SU-DHL-6 (cell line): ENCODE measurements around the gene CLINT1.

Source experiments
- H2AFZ ChIP-seq: fragments of 200-600 bp; sonication (generic); 2 replicates; pipeline ENCODE4 v1.6.1; 2014; ENCODE audit warnings: low read depth, mild to moderate bottlenecking, moderate library complexity, mixed read lengths, antibody characterized with exemption, low read length; ENCODE audit not compliant: severe bottlenecking
- H3F3A ChIP-seq: fragments of 200-600 bp; shearing (Covaris generic); 2 replicates; pipeline ENCODE4 v1.6.0; 2016; ENCODE audit warnings: antibody characterized with exemption, mild to moderate bottlenecking; ENCODE audit not compliant: insufficient read depth
- H3K27ac ChIP-seq: fragments of 200-600 bp; sonication (generic); 2 replicates; pipeline ENCODE4 v1.5.1; 2016; ENCODE audit warnings: low read depth, mild to moderate bottlenecking, low read length, moderate library complexity, mixed read lengths
- H3K27me3 ChIP-seq: fragments of 200-600 bp; sonication (generic), shearing (Covaris generic); 2 replicates; pipeline ENCODE4 v1.6.0; 2014; ENCODE audit warnings: mild to moderate bottlenecking, low read length
- H3K36me3 ChIP-seq: fragments of 200-600 bp; sonication (generic); 2 replicates; pipeline ENCODE4 v1.6.1; 2014; ENCODE audit warnings: mild to moderate bottlenecking, low read length, mixed read lengths
- H3K4me2 ChIP-seq: fragments of 300-600, 200-600 bp; shearing (Covaris generic), sonication (generic); 2 replicates; pipeline ENCODE4 v1.6.0; 2014; ENCODE audit warnings: low read length, low read depth, mild to moderate bottlenecking; ENCODE audit not compliant: poor library complexity, severe bottlenecking
- H3K4me3 ChIP-seq: fragments of 200-600 bp; sonication (generic); 2 replicates; pipeline ENCODE4 v1.5.1; 2014; ENCODE audit warnings: antibody characterized with exemption, low read length, mild to moderate bottlenecking, mixed read lengths; ENCODE audit not compliant: insufficient read depth, poor library complexity, severe bottlenecking
- H3K79me2 ChIP-seq: fragments of 200-600 bp; sonication (generic); 2 replicates; pipeline ENCODE4 v1.6.1; 2014; ENCODE audit warnings: mild to moderate bottlenecking, low read length, moderate library complexity; ENCODE audit not compliant: insufficient read depth
- H3K9ac ChIP-seq: fragments of 200-600 bp; sonication (generic); 2 replicates; pipeline ENCODE4 v1.7.0; 2014; ENCODE audit warnings: mild to moderate bottlenecking, low read length
- H3K9me2 ChIP-seq: fragments of 200-600 bp; sonication (generic); replicated peaks from 2 replicates; pipeline ENCODE4 v1.6.1; 2014; ENCODE audit warnings: low read length; ENCODE audit not compliant: insufficient read depth
- H3K9me3 ChIP-seq: fragments of 200-600 bp; sonication (generic); 2 replicates; pipeline ENCODE4 v1.6.1; 2014; ENCODE audit warnings: low read length, mixed read lengths; ENCODE audit not compliant: insufficient read depth
- H4K20me1 ChIP-seq: fragments of 200-600 bp; sonication (generic); 2 replicates; pipeline ENCODE4 v1.6.1; 2014; ENCODE audit warnings: low read depth, mild to moderate bottlenecking, antibody characterized with exemption, low read length, moderate library complexity, mixed read lengths
- EZH2phosphoT487 ChIP-seq: fragments of 200-600 bp; sonication (generic), shearing (Covaris generic); conservative IDR thresholded peaks from 2 replicates; pipeline ENCODE4 v1.6.1; 2018; ENCODE audit warnings: mild to moderate bottlenecking, antibody characterized with exemption, low read length, moderate library complexity, mixed read lengths
- TF ChIP-seq, protein P1 (sequence below): fragments of 200-600 bp; sonication (generic); IDR thresholded peaks from one replicate; pipeline ENCODE4 v1.5.1; 2017; ENCODE audit warnings: antibody characterized with exemption, mild to moderate bottlenecking, low read length, moderate library complexity; ENCODE audit not compliant: insufficient read depth, poor library complexity, severe bottlenecking

Gene CLINT1

DNA sequence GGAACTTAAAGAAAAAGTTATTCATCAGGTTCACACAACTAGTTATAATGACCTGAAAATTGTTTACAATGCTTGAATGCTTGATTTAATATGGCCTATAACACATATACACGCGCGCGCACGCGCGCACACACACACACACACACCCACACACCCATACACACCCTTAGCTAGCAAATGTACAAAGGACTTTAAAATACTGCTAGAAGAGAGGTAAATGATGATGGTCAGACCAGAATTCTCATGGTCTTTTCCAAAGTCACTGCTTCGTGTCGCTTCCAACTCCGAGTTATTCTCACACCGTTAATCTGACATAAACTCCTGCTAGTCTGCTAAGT, 109.5 kb downstream of the CLINT1 start:
- Histone ChIP-seq H3K27ac (no peak overlapping the region), H3K79me2 (peaks cover 11% of the 10 kb centered on the region; the same call in 1 of the 2 replicates), H3K27me3 (no peaks in the 10 kb centered on the region), H3K36me3 (no peaks in the 10 kb centered on the region), H2AFZ (no peak overlapping the region), H3K4me3 (no peak overlapping the region), H3K9me3 (no peaks in the 10 kb centered on the region), H3F3A (no peaks in the 10 kb centered on the region), H3K4me2 (no peak overlapping the region), H3K9me2 (no peaks in the 10 kb centered on the region), H4K20me1 (no peaks in the 10 kb centered on the region), H3K9ac (no peak overlapping the region)
- no peak for TF ChIP-seq EZH2phosphoT487
- TF ChIP-seq, protein P1, sequence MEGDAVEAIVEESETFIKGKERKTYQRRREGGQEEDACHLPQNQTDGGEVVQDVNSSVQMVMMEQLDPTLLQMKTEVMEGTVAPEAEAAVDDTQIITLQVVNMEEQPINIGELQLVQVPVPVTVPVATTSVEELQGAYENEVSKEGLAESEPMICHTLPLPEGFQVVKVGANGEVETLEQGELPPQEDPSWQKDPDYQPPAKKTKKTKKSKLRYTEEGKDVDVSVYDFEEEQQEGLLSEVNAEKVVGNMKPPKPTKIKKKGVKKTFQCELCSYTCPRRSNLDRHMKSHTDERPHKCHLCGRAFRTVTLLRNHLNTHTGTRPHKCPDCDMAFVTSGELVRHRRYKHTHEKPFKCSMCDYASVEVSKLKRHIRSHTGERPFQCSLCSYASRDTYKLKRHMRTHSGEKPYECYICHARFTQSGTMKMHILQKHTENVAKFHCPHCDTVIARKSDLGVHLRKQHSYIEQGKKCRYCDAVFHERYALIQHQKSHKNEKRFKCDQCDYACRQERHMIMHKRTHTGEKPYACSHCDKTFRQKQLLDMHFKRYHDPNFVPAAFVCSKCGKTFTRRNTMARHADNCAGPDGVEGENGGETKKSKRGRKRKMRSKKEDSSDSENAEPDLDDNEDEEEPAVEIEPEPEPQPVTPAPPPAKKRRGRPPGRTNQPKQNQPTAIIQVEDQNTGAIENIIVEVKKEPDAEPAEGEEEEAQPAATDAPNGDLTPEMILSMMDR = no peak

DNA sequence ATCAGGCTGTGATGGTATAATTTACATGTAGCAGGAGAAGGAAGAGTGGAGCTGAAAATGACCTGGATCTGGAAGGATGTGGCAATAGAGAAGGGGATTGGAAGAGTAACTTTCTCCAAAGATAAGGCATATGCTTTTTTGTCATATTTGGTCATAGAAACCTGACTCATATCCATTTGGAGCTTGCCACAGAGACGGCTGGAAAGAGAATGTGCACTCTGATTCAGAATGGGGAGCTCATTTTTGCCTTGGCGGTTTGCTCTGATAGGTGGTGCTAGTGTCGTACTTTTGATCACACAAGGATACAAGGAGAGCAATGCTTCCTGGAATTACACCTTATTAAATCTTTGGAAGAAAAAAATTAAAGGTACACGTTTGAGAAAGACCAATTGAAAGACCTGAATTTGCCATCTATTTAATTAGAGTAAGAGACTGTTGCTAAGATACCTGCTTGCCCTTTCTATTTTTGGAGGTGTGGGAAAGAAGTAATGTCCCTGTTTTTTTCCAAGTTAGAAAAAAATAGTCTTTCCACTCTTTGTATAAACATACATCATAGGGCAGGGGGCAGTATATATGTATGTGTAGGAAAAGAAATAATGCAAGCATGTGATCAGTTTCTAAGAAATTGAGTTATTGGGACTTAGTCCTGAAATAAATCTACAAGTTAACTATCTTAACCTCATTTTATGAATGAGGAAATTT, 110.0 kb downstream of the CLINT1 start:
- Histone ChIP-seq H3K79me2 (peaks cover 16% of the 10 kb centered on the region; the same call in 1 of the 2 replicates), H3F3A (no peaks in the 10 kb centered on the region), H3K9me3 (no peaks in the 10 kb centered on the region), H3K4me2 (no peak overlapping the region), H3K9me2 (no peaks in the 10 kb centered on the region), H2AFZ (no peak overlapping the region), H3K4me3 (no peak overlapping the region), H3K9ac (no peak overlapping the region), H3K36me3 (no peaks in the 10 kb centered on the region), H4K20me1 (no peaks in the 10 kb centered on the region), H3K27me3 (no peaks in the 10 kb centered on the region), H3K27ac (no peak overlapping the region)
- TF ChIP-seq, protein P1 = no peak
- no peak for TF ChIP-seq EZH2phosphoT487

DNA sequence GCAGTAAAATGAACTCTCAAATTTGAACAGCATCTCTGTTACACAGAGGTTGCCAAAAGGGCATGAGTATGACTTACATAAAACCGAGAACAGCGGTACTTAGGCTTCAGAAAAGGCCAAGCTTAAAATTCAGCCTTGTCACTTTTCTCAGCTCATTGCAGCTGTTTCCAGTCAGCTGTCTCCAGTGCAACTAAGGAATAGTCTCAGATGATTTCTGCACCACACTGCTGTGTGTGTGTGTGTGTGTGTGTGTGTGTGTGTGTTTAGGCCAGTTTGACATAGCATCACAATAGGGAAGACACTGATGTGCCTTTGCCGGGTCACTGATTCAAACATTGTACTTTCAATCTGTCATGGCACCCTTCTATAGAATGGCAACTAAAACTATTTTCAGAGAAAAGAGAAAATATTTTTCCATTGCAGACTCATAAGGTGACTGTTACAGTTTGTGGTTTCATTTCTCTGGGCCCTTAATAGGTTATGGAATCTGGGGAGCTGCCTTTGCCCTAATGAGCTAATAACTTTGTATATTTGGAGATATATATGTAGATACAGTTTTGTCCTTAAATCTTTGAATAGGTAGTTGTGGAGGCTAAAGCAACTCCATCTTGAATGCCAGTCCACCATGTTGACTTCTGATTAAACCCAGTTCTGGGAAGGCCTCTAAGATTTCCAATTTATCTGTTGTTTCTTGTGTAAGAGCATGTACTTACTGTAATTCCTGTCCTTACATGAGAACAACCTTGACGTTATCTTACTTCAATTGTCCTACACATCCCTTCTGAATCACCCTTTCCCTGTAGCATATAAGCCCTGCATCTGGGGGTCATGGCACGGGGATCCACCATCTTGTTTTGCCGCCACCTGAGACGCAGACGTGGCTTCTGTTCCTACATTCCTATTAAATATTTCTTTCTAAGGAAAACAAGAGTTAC, 110.9 kb downstream of the CLINT1 start:
- Histone ChIP-seq H3K36me3 (no peaks in the 10 kb centered on the region), H3K79me2 (peaks cover 16% of the 10 kb centered on the region; the same call in 1 of the 2 replicates), H3K27me3 (no peaks in the 10 kb centered on the region), H3K9ac (no peak overlapping the region), H4K20me1 (no peaks in the 10 kb centered on the region), H3K9me2 (no peaks in the 10 kb centered on the region), H2AFZ (no peak overlapping the region), H3K9me3 (no peaks in the 10 kb centered on the region), H3K4me2 (no peak overlapping the region), H3K27ac (no peak overlapping the region), H3K4me3 (no peak overlapping the region), H3F3A (no peaks in the 10 kb centered on the region)
- no peak for TF ChIP-seq EZH2phosphoT487
- TF ChIP-seq, protein P1 = no peak
